ENCODE data around the gene CAMTA1.

GRCh38 chr1:7008331-7008730 lies 223.1 kb downstream of the CAMTA1 start:
- TF ChIP-seq, protein P1, sequence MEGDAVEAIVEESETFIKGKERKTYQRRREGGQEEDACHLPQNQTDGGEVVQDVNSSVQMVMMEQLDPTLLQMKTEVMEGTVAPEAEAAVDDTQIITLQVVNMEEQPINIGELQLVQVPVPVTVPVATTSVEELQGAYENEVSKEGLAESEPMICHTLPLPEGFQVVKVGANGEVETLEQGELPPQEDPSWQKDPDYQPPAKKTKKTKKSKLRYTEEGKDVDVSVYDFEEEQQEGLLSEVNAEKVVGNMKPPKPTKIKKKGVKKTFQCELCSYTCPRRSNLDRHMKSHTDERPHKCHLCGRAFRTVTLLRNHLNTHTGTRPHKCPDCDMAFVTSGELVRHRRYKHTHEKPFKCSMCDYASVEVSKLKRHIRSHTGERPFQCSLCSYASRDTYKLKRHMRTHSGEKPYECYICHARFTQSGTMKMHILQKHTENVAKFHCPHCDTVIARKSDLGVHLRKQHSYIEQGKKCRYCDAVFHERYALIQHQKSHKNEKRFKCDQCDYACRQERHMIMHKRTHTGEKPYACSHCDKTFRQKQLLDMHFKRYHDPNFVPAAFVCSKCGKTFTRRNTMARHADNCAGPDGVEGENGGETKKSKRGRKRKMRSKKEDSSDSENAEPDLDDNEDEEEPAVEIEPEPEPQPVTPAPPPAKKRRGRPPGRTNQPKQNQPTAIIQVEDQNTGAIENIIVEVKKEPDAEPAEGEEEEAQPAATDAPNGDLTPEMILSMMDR (IDR thresholded peaks at IDR 0.05) = no peak
- no peak for TF ChIP-seq POLR2A (IDR thresholded peaks at IDR 0.05)
